ENCODE measurements around the gene ZSWIM1.

- TF ChIP-seq, protein P1, sequence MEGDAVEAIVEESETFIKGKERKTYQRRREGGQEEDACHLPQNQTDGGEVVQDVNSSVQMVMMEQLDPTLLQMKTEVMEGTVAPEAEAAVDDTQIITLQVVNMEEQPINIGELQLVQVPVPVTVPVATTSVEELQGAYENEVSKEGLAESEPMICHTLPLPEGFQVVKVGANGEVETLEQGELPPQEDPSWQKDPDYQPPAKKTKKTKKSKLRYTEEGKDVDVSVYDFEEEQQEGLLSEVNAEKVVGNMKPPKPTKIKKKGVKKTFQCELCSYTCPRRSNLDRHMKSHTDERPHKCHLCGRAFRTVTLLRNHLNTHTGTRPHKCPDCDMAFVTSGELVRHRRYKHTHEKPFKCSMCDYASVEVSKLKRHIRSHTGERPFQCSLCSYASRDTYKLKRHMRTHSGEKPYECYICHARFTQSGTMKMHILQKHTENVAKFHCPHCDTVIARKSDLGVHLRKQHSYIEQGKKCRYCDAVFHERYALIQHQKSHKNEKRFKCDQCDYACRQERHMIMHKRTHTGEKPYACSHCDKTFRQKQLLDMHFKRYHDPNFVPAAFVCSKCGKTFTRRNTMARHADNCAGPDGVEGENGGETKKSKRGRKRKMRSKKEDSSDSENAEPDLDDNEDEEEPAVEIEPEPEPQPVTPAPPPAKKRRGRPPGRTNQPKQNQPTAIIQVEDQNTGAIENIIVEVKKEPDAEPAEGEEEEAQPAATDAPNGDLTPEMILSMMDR (conservative IDR thresholded peaks at IDR 0.05; ENCODE audit: low read depth, low read length) = no peak
- no peak for TF ChIP-seq EZH2 (IDR thresholded peaks at IDR 0.05; ENCODE audit: borderline replicate concordance, low read depth, low read length, poor library complexity, severe bottlenecking)
Observed at GRCh38 chr20:45894797-45895196, 13.8 kb downstream of the ZSWIM1 start.

Data from A673 (cell line).